Spleen (tissue), 11 donors: Measurements from ENCODE around the gene MOB3B. TPM values are rescaled to one million over a fixed set of nuclear protein-coding genes. Genes with fewer than 3 reads are reported as not detected.

Source experiments
- DNase-seq: peaks from one replicate; pipeline ENCODE4 v3.0.0-alpha.2; 2020
- H3K27ac ChIP-seq, 8 donors: fragments of 200-600 bp; sonication (generic) in 7 of 8; 1 replicate in 4 of 8; 2 replicates in 4 of 8; pipeline versions ENCODE4 v1.5.0 to v1.8.0; 2016 to 2021; ENCODE audit warnings: inconsistent platforms in 4 of 8, mild to moderate bottlenecking in 4 of 8, moderate library complexity in 1 of 8
- H3K27me3 ChIP-seq, 7 donors: fragments of 200-600 bp; sonication (generic) in 6 of 7; replicated peaks in 1 of 7; 1 replicate in 4 of 7; 2 replicates in 3 of 7; pipeline versions ENCODE4 v1.5.0 to v1.8.0; 2016 to 2021; ENCODE audit warnings: inconsistent platforms in 3 of 7, mild to moderate bottlenecking in 1 of 7
- H3K36me3 ChIP-seq, 6 donors: fragments of 200-600 bp; sonication (generic) in 5 of 6; 1 replicate in 4 of 6; 2 replicates in 2 of 6; pipeline versions ENCODE4 v1.5.0 to v1.8.0; 2016 to 2021; ENCODE audit warnings: inconsistent platforms in 2 of 6
- H3K4me1 ChIP-seq, 6 donors: fragments of 200-600 bp; sonication (generic) in 5 of 6; 1 replicate in 3 of 6; 2 replicates in 3 of 6; pipeline versions ENCODE4 v1.5.0 to v1.8.0; 2016 to 2021; ENCODE audit warnings: inconsistent platforms in 3 of 6
- H3K4me3 ChIP-seq, 8 donors: fragments of 200-600 bp; sonication (generic) in 7 of 8; 1 replicate in 4 of 8; 2 replicates in 4 of 8; pipeline versions ENCODE4 v1.5.0 to v1.8.0; 2016 to 2021; ENCODE audit warnings: inconsistent platforms in 4 of 8, mild to moderate bottlenecking in 4 of 8, moderate library complexity in 2 of 8
- H3K9me3 ChIP-seq, 8 donors: fragments of 200-600 bp; sonication (generic) in 7 of 8; 1 replicate in 4 of 8; 2 replicates in 4 of 8; pipeline versions ENCODE4 v1.5.0 to v1.8.0; 2016 to 2021; ENCODE audit warnings: inconsistent platforms in 4 of 8
- POLR2A ChIP-seq, 3 donors: fragments of 450-650 bp; IDR thresholded peaks; one replicate each; pipeline ENCODE4 v1.5.1; 2017; ENCODE audit warnings: antibody characterized with exemption in 3 of 3, mild to moderate bottlenecking in 1 of 3
- POLR2AphosphoS5 ChIP-seq, 3 donors: sonication (generic); formaldehyde crosslinking; IDR thresholded peaks; one replicate each; pipeline ENCODE4 v1.5.1; 2017; ENCODE audit warnings: antibody characterized with exemption in 3 of 3
- WGBS, 5 donors: extraction: QIAGEN DNeasy Blood & Tissue Kit in 3 of 5; methylation state at CpG; one replicate each; pipeline versions ENCODE4 v1.1.5 to v1.1.7; 2013 to 2018; 5-methylcytosine and 5-hydroxymethylcytosine counted together
- intact Hi-C: fragments of 100-400 bp; cut with DNase I; formaldehyde crosslinking; loops from one replicate; pipeline ENCODE4 v1.15.0; 2023; ENCODE audit warnings: low total_unique reads
- polyA plus RNA-seq, 3 donors: library from polyadenylated mRNA; stranded (reverse); fragments of 200-250 nt; gene quantifications; one replicate each; pipeline ENCODE4 v1.2.1, GENCODE V29; 2013
- total RNA-seq, 7 donors: library from RNA; depleted of rRNA in 3 of 7; stranded (reverse); fragments of >200 nt in 3 of 7; fragmentation: NEBNext Ultra II Directional in 4 of 7; extraction: Animal tissue kit (Norgen Biotek cat#: 25700) in 4 of 7; gene quantifications; one replicate each; pipeline versions ENCODE4 v1.1.0 to v1.2.1, GENCODE V29; 2016 to 2021
- TF ChIP-seq, protein P1 (sequence below), 11 experiments: fragments of 200-600 bp in 7 of 11; fragments of 450-650 bp in 4 of 11; sonication (generic) in 4 of 11; IDR thresholded peaks in 8 of 11; conservative IDR thresholded peaks in 3 of 11; 1 replicate in 7 of 11; 2 replicates in 4 of 11; pipeline versions ENCODE4 v1.4.0 to v1.8.0; 2016 to 2021; ENCODE audit warnings: antibody characterized with exemption in 11 of 11, inconsistent platforms in 4 of 11, mild to moderate bottlenecking in 1 of 11
- donor health status: healthy with polysubstance abuse.
- donor health status: DM: no; HTN: no; CAD: no; lungs with moderate emphysema.
- donor health status: DM: no; HTN: no; CAD: no.
- donor health status: Bipolar disorder and iron deficiency.
- donor health status: healthy.
- donor health status: DM: no; HTN: no; CAD: no.
- donor health status: DM: yes; HTN: yes; CAD: no.

The MOB3B gene
- total and polyA plus RNA-seq, 10 donors = 9.4 to 27.7 (median 19.9) TPM

DNA sequence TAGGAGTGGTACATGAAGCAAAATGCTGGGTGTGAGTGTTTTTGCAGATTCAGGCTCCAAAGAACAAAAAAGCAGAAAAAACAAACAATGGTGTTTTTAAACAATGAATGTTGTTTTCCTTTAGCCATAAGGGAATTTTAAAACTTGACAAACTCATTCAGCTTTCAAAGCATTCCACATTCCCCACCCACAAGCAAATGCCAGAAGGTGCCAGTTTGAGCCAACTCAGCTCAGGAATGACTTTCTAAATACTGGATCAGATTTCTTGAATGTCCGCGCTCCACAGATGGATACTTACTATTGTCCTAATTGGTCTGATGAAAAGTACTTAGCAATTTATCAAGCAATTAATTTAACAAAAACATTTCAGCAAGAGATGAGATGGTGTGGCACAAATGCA is 12.9 kb upstream of the MOB3B start:
- TF ChIP-seq POLR2A (IDR thresholded peaks at IDR 0.05) = no peak
- TF ChIP-seq, protein P1, sequence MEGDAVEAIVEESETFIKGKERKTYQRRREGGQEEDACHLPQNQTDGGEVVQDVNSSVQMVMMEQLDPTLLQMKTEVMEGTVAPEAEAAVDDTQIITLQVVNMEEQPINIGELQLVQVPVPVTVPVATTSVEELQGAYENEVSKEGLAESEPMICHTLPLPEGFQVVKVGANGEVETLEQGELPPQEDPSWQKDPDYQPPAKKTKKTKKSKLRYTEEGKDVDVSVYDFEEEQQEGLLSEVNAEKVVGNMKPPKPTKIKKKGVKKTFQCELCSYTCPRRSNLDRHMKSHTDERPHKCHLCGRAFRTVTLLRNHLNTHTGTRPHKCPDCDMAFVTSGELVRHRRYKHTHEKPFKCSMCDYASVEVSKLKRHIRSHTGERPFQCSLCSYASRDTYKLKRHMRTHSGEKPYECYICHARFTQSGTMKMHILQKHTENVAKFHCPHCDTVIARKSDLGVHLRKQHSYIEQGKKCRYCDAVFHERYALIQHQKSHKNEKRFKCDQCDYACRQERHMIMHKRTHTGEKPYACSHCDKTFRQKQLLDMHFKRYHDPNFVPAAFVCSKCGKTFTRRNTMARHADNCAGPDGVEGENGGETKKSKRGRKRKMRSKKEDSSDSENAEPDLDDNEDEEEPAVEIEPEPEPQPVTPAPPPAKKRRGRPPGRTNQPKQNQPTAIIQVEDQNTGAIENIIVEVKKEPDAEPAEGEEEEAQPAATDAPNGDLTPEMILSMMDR (IDR thresholded peaks at IDR 0.05 in 8 of 11, conservative IDR thresholded peaks at IDR 0.05 in 3 of 11) = no peak
- TF ChIP-seq POLR2AphosphoS5 (IDR thresholded peaks at IDR 0.05) = no peak
- Histone ChIP-seq H3K27ac (no peak overlapping the region), H3K4me1 (peaks cover 0 to 22% (median 8%) of the 10 kb centered on the region in 6 donors), H3K27me3 (no peaks in the 10 kb centered on the region), H3K9me3 (no peaks in the 10 kb centered on the region), H3K4me3 (no peak overlapping the region), H3K36me3 (peaks cover 0 to 65% (median 7%) of the 10 kb centered on the region in 6 donors)
- intact Hi-C loops = no loop called here
- DNase-seq = no peak
- WGBS, 5 donors = 91 to 96% (median 93%) methylated on average over 2 of the region's 2 CpGs

DNA sequence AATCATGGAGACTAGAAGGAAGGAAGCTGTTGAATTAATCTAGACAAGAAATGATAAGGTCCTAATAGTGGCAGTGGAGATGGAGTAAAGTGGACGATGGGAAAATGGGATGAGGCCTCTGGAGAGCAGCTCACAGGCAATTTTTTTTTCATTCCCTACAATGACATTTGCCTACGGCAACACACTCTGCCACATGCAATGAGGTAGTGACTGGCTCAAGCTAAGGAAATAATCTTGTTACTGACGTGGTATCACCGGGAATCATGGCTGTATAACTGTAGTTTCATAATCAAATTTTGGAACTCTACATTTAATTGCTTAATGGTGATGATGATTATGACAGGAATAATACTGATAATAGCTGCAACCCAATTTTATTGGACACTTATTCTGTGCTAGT is 12.1 kb upstream of the MOB3B start:
- TF ChIP-seq, protein P1 (IDR thresholded peaks at IDR 0.05 in 8 of 11, conservative IDR thresholded peaks at IDR 0.05 in 3 of 11) = no peak
- TF ChIP-seq POLR2AphosphoS5 (IDR thresholded peaks at IDR 0.05) = no peak
- TF ChIP-seq POLR2A (IDR thresholded peaks at IDR 0.05) = no peak
- Histone ChIP-seq H3K27ac (no peak overlapping the region), H3K9me3 (no peaks in the 10 kb centered on the region), H3K36me3 (peaks cover 0 to 62% (median 7%) of the 10 kb centered on the region in 6 donors), H3K4me3 (no peak overlapping the region), H3K27me3 (no peaks in the 10 kb centered on the region), H3K4me1 (peaks cover 0 to 22% (median 8%) of the 10 kb centered on the region in 6 donors)
- DNase-seq = no peak
- intact Hi-C loops = no loop called here
- 49 to 94% (median 72%) methylated on average over 4 of the region's 4 CpGs for WGBS, 5 donors

DNA sequence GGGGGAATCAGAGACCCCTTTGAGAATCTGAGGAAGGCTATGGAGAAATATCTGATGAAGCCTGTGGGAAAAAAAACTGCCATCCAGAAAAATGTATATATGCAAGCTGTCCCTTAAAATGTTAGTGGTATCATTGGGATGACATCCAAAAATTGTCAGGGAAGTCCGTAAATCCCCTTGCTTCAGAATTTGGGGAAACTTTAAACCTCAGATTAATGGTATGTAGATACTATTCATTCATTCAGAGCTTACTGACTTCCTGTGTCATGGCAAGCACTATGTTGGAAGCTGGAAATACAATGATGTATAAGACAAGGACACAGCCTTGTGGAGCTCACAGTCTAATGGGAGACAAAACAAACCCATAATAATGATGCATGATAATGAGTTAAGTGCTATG is 10.9 kb upstream of the MOB3B start:
- intact Hi-C loops = no loop called here
- no peak overlapping the region for H3K4me3 ChIP-seq
- H3K9me3 ChIP-seq = no peaks in the 10 kb centered on the region
- peaks cover 0 to 60% (median 7%) of the 10 kb centered on the region in 6 donors for H3K36me3 ChIP-seq
- TF ChIP-seq, protein P1 (IDR thresholded peaks at IDR 0.05 in 8 of 11, conservative IDR thresholded peaks at IDR 0.05 in 3 of 11) = no peak
- TF ChIP-seq POLR2AphosphoS5 (IDR thresholded peaks at IDR 0.05) (no peak), POLR2A (IDR thresholded peaks at IDR 0.05) (no peak)
- no peak for DNase-seq
- H3K27me3 ChIP-seq = no peaks in the 10 kb centered on the region
- H3K27ac ChIP-seq = peak overlapping the region in 4 of 8 donors; percentile 34 to 60 (median 40)
- 56 to 80% (median 76%) methylated on average over 1 of the region's 1 CpG for WGBS, 5 donors
- H3K4me1 ChIP-seq = peaks cover 0 to 22% (median 8%) of the 10 kb centered on the region in 6 donors

DNA sequence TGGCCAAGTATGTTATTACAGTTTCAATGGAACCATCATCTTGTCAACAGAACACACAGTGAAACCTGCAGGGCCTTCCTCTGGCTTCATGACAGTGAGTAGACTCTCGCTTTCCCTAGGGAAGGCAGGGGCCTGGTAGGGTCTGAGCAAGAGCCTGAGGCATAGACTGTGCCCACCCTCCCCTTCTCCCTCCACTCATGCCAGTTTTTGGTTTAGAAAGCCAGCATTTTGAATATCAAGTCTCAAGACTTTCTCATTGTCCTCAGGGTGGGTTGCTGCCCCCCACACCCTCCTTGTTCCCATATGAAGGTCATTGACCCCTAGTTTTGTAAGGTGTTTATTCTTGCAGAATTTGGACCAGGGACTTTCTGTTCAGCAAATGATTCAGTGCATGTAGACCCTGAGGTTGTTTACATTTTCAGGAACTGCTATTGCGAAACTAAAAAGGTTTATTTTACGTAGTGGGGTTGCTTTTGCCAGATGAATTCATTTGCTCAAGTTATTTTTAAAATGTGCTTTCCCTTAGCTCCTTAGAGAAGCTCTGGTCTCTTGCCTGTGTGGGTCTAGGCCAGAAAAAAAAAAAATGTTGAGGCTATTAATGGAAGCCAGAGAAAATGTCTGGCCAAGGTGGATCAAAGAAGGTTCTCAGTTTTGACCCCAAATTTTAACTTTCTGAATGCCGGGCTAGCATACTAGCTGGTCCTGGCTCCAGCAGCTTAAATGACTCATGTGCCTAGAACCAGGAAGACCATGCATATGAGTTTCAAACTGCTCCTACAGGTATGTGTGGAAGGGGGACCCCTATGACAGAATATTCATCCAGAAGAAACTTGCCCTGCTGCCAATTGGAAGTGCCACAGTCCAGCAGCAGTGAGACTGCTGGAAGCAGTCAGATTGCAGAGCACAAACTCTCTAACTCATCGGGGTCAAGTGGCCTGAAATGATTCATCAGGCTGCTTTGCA is 10.1 kb upstream of the MOB3B start:
- WGBS, 5 donors = 73 to 85% (median 74%) methylated on average over 5 of the region's 5 CpGs
- no peaks in the 10 kb centered on the region for H3K27me3 ChIP-seq
- peaks cover 0 to 55% (median 5%) of the 10 kb centered on the region in 6 donors for H3K36me3 ChIP-seq
- peak overlapping the region in 6 of 8 donors; percentile 17 to 60 (median 40) for H3K27ac ChIP-seq
- no peak overlapping the region for H3K4me3 ChIP-seq
- H3K9me3 ChIP-seq = no peaks in the 10 kb centered on the region
- intact Hi-C loops = no loop called here
- TF ChIP-seq POLR2AphosphoS5 (IDR thresholded peaks at IDR 0.05) = no peak
- no peak for TF ChIP-seq POLR2A (IDR thresholded peaks at IDR 0.05)
- TF ChIP-seq, protein P1 (IDR thresholded peaks at IDR 0.05 in 8 of 11, conservative IDR thresholded peaks at IDR 0.05 in 3 of 11) = no peak
- no peak for DNase-seq
- peaks cover 0 to 26% (median 10%) of the 10 kb centered on the region in 6 donors for H3K4me1 ChIP-seq
